ENCODE data around the gene FOXO3.

- TF ChIP-seq BCL11A (IDR thresholded peaks at IDR 0.05; ENCODE audit: low read depth in 2 of 2, low read length in 2 of 2) (no peak), POLR2A (IDR thresholded peaks at IDR 0.05; ENCODE audit: control extremely low read depth in 1 of 2, low read depth in 2 of 2, low read length in 2 of 2) (no peak), CTCF (IDR thresholded peaks at IDR 0.05; ENCODE audit: control extremely low read depth in 1 of 3, insufficient read depth in 1 of 3, low read depth in 1 of 3, low read length in 3 of 3) (peak in 1 of 3 experiments; percentile 22; a peak in 1 of 4 replicates), TCF12 (IDR thresholded peaks at IDR 0.05; ENCODE audit: low read depth, low read length) (no peak), EP300 (IDR thresholded peaks at IDR 0.05; ENCODE audit: borderline replicate concordance in 1 of 2, low read depth in 2 of 2, low read length in 2 of 2) (no peak), KDM1A (IDR thresholded peaks at IDR 0.05; ENCODE audit: borderline replicate concordance, low read length) (no peak), ZNF274 (IDR thresholded peaks at IDR 0.05; ENCODE audit: borderline replicate concordance, extremely low read depth, low read length) (no peak)
Observed at GRCh38 chr6:108728826-108729225, 168.1 kb downstream of the FOXO3 start.
